Stomach (tissue), 4 donors: ENCODE data around the gene FBXW8.

Experiments
- CTCF ChIP-seq, 7 experiments: fragments of 450-650 bp in 4 of 7; fragments of 200-600 bp in 3 of 7; sonication (generic) in 3 of 7; IDR thresholded peaks; one replicate each; pipeline ENCODE4 v1.5.1; 2016 to 2019; ENCODE audit warnings: antibody characterized with exemption in 7 of 7, control low read depth in 2 of 7, mild to moderate bottlenecking in 1 of 7
- POLR2A ChIP-seq, 4 donors: fragments of 450-650 bp; IDR thresholded peaks; one replicate each; pipeline ENCODE4 v1.6.1; 2016; ENCODE audit warnings: antibody characterized with exemption in 4 of 4, control low read depth in 2 of 4, mild to moderate bottlenecking in 1 of 4, moderate library complexity in 1 of 4
- POLR2AphosphoS5 ChIP-seq, 3 donors: sonication (generic); formaldehyde crosslinking; IDR thresholded peaks; one replicate each; pipeline ENCODE4 v1.6.1; 2016; ENCODE audit warnings: antibody characterized with exemption in 3 of 3

DNA sequence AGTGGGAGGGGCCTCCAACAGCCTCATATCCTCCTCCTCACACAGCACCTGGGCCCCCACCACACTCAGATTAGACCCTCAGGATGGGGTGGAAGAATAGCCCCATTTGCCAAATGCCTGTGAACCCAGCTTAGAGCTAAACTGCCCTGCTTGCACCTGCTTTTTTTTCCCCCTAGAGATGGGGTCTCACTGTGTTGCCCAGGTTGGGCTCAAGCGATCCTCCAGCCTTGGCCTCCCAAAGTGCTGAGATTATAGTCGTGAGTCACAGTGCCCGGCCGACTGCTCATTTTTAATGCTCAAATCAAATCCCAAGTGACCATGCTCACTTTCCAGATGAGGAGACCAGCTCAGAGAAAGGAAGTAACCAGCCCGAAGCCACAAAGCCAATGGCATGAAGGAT is 161.4 kb downstream of the FBXW8 start:
- TF ChIP-seq CTCF (IDR thresholded peaks at IDR 0.05) = no peak
- TF ChIP-seq POLR2AphosphoS5 (IDR thresholded peaks at IDR 0.05) = no peak
- no peak for TF ChIP-seq POLR2A (IDR thresholded peaks at IDR 0.05)
